Astrocyte of the cerebellum (primary cell): Measurements from ENCODE around the gene GDPGP1.
A peak's percentile ranks its signal among the peaks of the same experiment; 100 is the strongest.

Experiments
- DNase-seq: peaks from one replicate; pipeline ENCODE4 v3.0.0-alpha.2; 2011; ENCODE audit warnings: low read depth
- H3K4me3 ChIP-seq: 2 replicates; pipeline ENCODE4 v1.5.1; 2011; ENCODE audit warnings: mild to moderate bottlenecking, low read depth, low read length, moderate library complexity
- in situ Hi-C: cut with HindIII; loops from 2 replicates; pipeline ENCODE4 v1.10.0; 2017; ENCODE audit warnings: low sequenced_read_pairs
- TF ChIP-seq, protein P1 (sequence below): IDR thresholded peaks from 2 replicates; pipeline ENCODE4 v1.5.1; 2012; ENCODE audit warnings: low read length, low read depth, moderate library complexity, mild to moderate bottlenecking; ENCODE audit errors: missing control alignments

The GDPGP1 gene

GRCh38 chr15:90201130-90201943 lies 32.7 kb upstream of the GDPGP1 start, which contains the start of gene SEMA4B:
SEMA4B (plus strand) TSS chr15:90201330; CDS start chr15:90201579, 249 bp downstream.
- TF ChIP-seq, protein P1, sequence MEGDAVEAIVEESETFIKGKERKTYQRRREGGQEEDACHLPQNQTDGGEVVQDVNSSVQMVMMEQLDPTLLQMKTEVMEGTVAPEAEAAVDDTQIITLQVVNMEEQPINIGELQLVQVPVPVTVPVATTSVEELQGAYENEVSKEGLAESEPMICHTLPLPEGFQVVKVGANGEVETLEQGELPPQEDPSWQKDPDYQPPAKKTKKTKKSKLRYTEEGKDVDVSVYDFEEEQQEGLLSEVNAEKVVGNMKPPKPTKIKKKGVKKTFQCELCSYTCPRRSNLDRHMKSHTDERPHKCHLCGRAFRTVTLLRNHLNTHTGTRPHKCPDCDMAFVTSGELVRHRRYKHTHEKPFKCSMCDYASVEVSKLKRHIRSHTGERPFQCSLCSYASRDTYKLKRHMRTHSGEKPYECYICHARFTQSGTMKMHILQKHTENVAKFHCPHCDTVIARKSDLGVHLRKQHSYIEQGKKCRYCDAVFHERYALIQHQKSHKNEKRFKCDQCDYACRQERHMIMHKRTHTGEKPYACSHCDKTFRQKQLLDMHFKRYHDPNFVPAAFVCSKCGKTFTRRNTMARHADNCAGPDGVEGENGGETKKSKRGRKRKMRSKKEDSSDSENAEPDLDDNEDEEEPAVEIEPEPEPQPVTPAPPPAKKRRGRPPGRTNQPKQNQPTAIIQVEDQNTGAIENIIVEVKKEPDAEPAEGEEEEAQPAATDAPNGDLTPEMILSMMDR, result no peak
- in situ Hi-C loops, result no loop called here
- DNase-seq, result no peak
- peak within 1 kb of the TSS; percentile 78 for H3K4me3 ChIP-seq

GRCh38 chr15:90201944-90202375 lies 32.0 kb upstream of the GDPGP1 start:
- TF ChIP-seq, protein P1, result no peak
- H3K4me3 ChIP-seq, result peak overlapping the region; percentile 78
- DNase-seq, result no peak
- in situ Hi-C loops, result no loop called here

- TF ChIP-seq, protein P1, result no peak
- no peak for DNase-seq
- in situ Hi-C loops, result no loop called here
- H3K4me3 ChIP-seq, result no peak overlapping the region
Measured at GRCh38 chr15:90202929-90203328, 31.1 kb upstream of the GDPGP1 start.

GRCh38 chr15:90203473-90203872 lies 30.5 kb upstream of the GDPGP1 start:
- in situ Hi-C loops, result no loop called here
- TF ChIP-seq, protein P1, result no peak
- H3K4me3 ChIP-seq, result no peak overlapping the region
- DNase-seq, result no peak

- in situ Hi-C loops, result no loop called here
- TF ChIP-seq, protein P1, result no peak
- no peak overlapping the region for H3K4me3 ChIP-seq
- DNase-seq, result no peak
Measured at GRCh38 chr15:90203922-90204321, 30.1 kb upstream of the GDPGP1 start.

DNA sequence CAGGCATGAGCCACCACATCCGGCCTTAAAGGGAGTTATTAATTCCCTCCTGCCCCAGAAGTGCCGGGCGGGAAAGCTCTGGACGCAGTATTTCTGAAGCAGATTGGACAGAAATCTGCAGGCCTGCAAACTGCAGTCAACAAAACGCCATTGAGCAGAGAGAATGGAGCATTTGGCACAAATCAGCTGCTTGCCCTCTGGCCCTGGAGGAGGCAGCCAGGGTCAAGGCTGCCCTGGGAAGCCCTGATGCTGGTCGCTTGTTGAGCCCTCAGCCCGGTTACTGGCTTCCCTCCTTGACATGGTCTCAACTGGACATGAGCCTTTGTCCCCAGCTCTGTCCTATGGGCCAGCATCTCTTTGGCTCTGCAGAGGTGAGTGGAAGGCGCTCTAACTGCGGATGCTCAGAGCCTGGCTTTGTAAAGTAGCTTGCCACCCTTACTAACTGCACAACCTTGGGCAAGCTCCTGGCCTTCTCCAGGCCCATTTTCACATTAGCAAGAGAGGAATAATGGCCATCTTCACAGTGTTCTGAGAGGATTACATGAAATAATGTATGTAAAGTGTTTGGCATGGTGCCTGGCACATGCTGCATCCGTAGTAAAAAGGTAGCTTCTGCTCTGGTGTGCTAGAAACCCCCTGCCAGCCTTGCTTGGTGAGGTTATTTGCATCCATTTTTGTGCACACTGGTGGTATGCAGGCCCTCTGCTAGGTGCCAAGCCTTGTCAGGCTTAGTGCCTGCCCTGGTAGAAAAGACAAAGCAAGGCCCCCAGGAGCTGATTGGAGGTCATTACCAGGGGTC lies 28.8 kb upstream of the GDPGP1 start:
- no peak overlapping the region for H3K4me3 ChIP-seq
- DNase-seq, result no peak
- in situ Hi-C loops, result no loop called here
- TF ChIP-seq, protein P1, result no peak
